ENCODE data around the gene PDP2.

The PDP2 gene

DNA sequence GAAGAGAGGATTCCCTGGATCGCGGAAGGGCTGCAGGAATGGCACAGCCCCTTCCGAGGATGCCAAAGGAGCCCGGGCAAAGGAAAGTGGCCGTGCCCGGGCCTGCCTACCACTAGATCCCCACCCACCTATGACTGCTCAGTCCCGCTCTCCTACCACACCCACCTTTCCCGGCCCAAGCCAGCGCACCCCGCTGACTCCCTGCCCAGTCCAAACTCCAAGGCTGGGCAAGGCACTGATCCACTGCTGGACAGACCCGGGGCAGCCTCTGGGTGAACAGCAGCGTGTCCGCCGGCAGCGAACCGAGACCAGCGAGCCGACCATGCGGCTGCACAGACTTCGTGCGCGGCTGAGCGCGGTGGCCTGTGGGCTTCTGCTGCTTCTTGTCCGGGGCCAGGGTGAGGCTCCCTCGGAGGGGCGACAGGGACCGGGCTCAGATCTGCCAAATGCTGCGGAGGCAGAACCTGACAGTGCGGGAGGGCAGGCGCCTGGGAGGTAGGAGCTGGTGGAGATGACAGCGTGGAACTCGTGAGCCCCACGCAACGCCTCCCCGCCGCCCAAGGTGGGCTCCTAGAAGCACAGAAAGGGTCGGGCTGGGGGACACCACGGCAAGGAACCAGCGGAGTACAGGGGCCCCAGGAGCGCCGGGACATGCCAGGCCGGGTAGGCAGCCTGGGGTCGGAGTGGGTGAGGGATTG is 55.1 kb downstream of the PDP2 start, which contains the start of gene CES2:
TSS of gene CES2 (plus strand) at position 203 of the 698 bp plus-strand sequence. CDS start at position 323, 120 bp downstream.
- Histone ChIP-seq H3K4me3 (ENCODE audit: low read depth in 1 of 2, low read length in 2 of 2) (peak within 1 kb of the TSS; percentile 53 to 99), H3K27me3 (ENCODE audit: control insufficient read depth in 1 of 2, insufficient read depth in 2 of 2, low read length in 2 of 2) (no peaks in the 10 kb centered on the region), H3K4me1 (ENCODE audit: insufficient read depth, low read length) (peaks cover 34% of the 10 kb centered on the region), H3K9me3 (ENCODE audit: low read length) (no peaks in the 10 kb centered on the region), H3K9ac (ENCODE audit: low read length) (peak within 1 kb of the TSS; percentile 54), H3K36me3 (ENCODE audit: insufficient read depth, low read length) (peaks cover 24% of the 10 kb centered on the region), H3K27ac (ENCODE audit: low read depth, low read length) (peak within 1 kb of the TSS; percentile 80)

DNA sequence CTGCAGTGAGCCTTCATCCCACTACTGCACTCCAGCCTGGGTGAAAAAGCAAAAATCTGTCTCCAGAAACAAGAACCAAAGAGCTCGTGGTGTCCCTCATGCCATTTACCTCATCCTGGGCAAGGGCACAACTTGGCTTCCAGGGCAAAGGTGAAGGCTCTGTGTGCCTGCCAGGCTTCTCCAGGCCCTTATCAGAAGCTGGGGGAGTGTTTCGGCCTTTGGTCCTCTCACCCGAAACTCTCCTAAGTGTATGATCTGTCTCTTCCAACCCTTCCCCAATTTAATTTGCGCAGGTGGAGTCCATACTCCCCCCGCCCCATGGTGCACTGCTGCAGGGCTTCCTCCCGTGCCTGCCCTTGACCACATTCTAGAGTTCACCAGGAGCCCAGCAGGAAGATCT is 56.1 kb downstream of the PDP2 start:
- Histone ChIP-seq H3K4me1 (ENCODE audit: insufficient read depth, low read length) (peaks cover 34% of the 10 kb centered on the region), H3K27me3 (ENCODE audit: control insufficient read depth in 1 of 2, insufficient read depth in 2 of 2, low read length in 2 of 2) (no peaks in the 10 kb centered on the region), H3K27ac (ENCODE audit: low read depth, low read length) (no peak overlapping the region), H3K4me3 (ENCODE audit: low read depth in 1 of 2, low read length in 2 of 2) (peak overlapping the region; percentile 53 to 99), H3K9ac (ENCODE audit: low read length) (no peak overlapping the region), H3K36me3 (ENCODE audit: insufficient read depth, low read length) (peaks cover 34% of the 10 kb centered on the region), H3K9me3 (ENCODE audit: low read length) (no peaks in the 10 kb centered on the region)

DNA sequence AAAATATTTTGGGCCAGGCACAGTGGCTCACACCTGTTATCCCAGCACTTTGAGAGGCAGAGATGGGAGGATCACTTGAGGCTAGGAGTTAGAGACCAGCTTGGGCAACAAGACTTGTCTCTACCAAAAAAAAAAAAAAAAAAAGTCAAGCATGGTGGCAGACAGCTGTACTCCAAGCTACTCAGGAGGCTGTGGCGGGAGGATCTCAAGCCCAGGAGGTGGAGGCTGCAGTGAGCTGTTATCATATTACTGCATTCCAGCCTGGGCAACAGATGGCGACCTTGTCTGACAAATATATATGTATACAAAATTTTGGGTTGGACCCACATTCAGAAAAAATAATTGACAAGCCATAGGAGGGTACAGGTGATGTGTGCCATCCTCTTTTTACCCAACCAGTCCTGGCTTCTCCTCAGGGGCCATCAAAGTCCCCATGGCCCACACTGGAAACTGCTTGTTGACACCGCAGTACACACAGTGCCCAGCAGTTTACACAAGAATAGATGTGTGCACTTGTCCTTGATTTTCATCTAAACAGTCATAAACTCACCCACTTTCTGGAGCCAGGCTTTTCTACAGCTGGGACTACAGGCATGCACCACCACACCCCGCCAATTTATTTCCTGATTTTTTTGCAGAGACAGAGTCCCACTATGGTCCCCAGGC is 56.7 kb downstream of the PDP2 start:
- no peak overlapping the region for H3K9ac ChIP-seq (ENCODE audit: low read length)
- no peak overlapping the region for H3K27ac ChIP-seq (ENCODE audit: low read depth, low read length)
- peaks cover 34% of the 10 kb centered on the region for H3K4me1 ChIP-seq (ENCODE audit: insufficient read depth, low read length)
- no peak overlapping the region for H3K4me3 ChIP-seq (ENCODE audit: low read depth in 1 of 2, low read length in 2 of 2)
- no peaks in the 10 kb centered on the region for H3K27me3 ChIP-seq (ENCODE audit: control insufficient read depth in 1 of 2, insufficient read depth in 2 of 2, low read length in 2 of 2)
- no peaks in the 10 kb centered on the region for H3K9me3 ChIP-seq (ENCODE audit: low read length)
- peaks cover 40% of the 10 kb centered on the region for H3K36me3 ChIP-seq (ENCODE audit: insufficient read depth, low read length)

DNA sequence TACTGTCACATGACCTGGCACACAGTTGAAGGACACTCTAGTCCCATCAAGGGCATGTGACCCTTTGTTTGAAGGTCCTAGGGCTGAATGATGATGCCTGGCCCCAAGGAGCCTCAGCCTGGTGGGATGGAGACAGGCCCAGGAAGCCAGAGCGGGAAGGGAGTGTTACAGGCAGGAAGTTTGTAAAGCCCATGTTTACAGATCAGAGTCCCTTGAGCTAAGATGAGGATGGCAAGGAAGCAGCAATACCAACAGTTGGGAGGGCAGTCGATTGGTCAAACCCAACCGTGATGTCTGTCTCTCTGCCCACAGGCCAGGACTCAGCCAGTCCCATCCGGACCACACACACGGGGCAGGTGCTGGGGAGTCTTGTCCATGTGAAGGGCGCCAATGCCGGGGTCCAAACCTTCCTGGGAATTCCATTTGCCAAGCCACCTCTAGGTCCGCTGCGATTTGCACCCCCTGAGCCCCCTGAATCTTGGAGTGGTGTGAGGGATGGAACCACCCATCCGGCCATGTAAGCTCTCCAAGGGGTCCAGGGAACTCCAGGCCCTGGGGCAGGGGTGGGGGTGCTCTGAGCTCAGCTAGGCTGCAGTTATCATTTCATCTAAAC is 57.5 kb downstream of the PDP2 start:
- Histone ChIP-seq H3K4me1 (ENCODE audit: insufficient read depth, low read length) (peaks cover 28% of the 10 kb centered on the region), H3K9ac (ENCODE audit: low read length) (no peak overlapping the region), H3K27me3 (ENCODE audit: control insufficient read depth in 1 of 2, insufficient read depth in 2 of 2, low read length in 2 of 2) (no peaks in the 10 kb centered on the region), H3K4me3 (ENCODE audit: low read depth in 1 of 2, low read length in 2 of 2) (no peak overlapping the region), H3K36me3 (ENCODE audit: insufficient read depth, low read length) (peaks cover 48% of the 10 kb centered on the region), H3K9me3 (ENCODE audit: low read length) (no peaks in the 10 kb centered on the region), H3K27ac (ENCODE audit: low read depth, low read length) (no peak overlapping the region)

DNA sequence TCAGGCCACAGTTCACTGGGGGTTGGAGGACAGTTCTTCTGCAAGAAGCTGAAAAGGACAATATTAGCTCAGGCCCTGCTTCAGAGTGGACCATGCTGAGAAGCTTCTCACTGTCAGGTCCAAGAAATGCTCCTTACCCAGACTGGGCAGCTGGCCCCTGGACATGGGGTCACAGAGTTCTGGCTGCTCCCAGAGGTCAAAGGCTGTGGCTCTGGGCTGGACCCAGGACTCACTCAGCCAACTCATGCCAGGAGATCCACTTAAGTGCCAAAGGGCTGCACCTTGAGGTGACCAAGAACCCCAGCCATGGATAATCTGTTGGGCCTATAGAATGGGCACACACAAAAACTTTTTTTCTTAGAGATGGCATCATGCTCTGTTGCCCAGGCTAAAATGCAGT is 59.1 kb downstream of the PDP2 start:
- H3K27ac ChIP-seq (ENCODE audit: low read depth, low read length): no peak overlapping the region
- no peak overlapping the region for H3K4me3 ChIP-seq (ENCODE audit: low read depth in 1 of 2, low read length in 2 of 2)
- no peaks in the 10 kb centered on the region for H3K27me3 ChIP-seq (ENCODE audit: control insufficient read depth in 1 of 2, insufficient read depth in 2 of 2, low read length in 2 of 2)
- peaks cover 49% of the 10 kb centered on the region for H3K36me3 ChIP-seq (ENCODE audit: insufficient read depth, low read length)
- H3K9me3 ChIP-seq (ENCODE audit: low read length): no peaks in the 10 kb centered on the region
- H3K4me1 ChIP-seq (ENCODE audit: insufficient read depth, low read length): peaks cover 17% of the 10 kb centered on the region
- H3K9ac ChIP-seq (ENCODE audit: low read length): no peak overlapping the region

DNA sequence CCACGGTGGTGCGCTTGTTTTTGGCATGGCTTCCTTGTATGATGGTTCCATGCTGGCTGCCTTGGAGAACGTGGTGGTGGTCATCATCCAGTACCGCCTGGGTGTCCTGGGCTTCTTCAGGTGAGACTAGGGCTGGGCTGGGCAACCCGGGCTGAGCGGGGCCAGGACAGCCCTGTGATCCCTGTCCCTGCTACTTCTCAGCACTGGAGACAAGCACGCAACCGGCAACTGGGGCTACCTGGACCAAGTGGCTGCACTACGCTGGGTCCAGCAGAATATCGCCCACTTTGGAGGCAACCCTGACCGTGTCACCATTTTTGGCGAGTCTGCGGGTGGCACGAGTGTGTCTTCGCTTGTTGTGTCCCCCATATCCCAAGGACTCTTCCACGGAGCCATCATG is 59.9 kb downstream of the PDP2 start:
- H3K4me3 ChIP-seq (ENCODE audit: low read depth in 1 of 2, low read length in 2 of 2): no peak overlapping the region
- peaks cover 17% of the 10 kb centered on the region for H3K4me1 ChIP-seq (ENCODE audit: insufficient read depth, low read length)
- peaks cover 49% of the 10 kb centered on the region for H3K36me3 ChIP-seq (ENCODE audit: insufficient read depth, low read length)
- no peak overlapping the region for H3K27ac ChIP-seq (ENCODE audit: low read depth, low read length)
- no peaks in the 10 kb centered on the region for H3K9me3 ChIP-seq (ENCODE audit: low read length)
- no peaks in the 10 kb centered on the region for H3K27me3 ChIP-seq (ENCODE audit: control insufficient read depth in 1 of 2, insufficient read depth in 2 of 2, low read length in 2 of 2)
- H3K9ac ChIP-seq (ENCODE audit: low read length): no peak overlapping the region
